HepG2 (cell line): ENCODE data around the gene TSPAN31. TPM values are rescaled to one million over a fixed set of nuclear protein-coding genes. Genes with fewer than 3 reads are reported as not detected.

Experiments used
- ATAC-seq: fragments of 200-7000 bp; cut with Tn5 transposase; 3 replicates; pipeline ENCODE4 v1.9.1; 2020; ENCODE audit warnings: mild to moderate bottlenecking, moderate library complexity
- BruUV-seq: library from RNA; stranded (reverse); fragments of 400-500 nt; replicated peaks from 2 replicates; lab custom pipeline; 2021; lab: Mats Ljungman, UMichigan
- CTCF ChIA-PET: fragments of 300-600 bp; formaldehyde crosslinking; extraction: SDS; loops from one replicate; lab custom pipeline; 2021; ENCODE audit warnings: low total read pairs, inconsistent platforms, low intra/inter-chr PET ratio; lab: Yijun Ruan, JAX
- POLR2A ChIA-PET: fragments of 350-600 bp; sonication (Branson Sonifier 250); formaldehyde crosslinking; loops from one replicate; lab custom pipeline; 2020; ENCODE audit warnings: antibody characterized with exemption, inconsistent platforms; lab: Yijun Ruan, JAX
- DNase-seq: peaks from one replicate; pipeline ENCODE4 v3.0.0-alpha.2; 2015; ENCODE audit warnings: low spot score
- FAIRE-seq: peaks from 3 replicates; lab custom pipeline; 2011; peaks lifted over from hg19 to GRCh38; lab: Jason Lieb, UNC
- H2AFZ ChIP-seq: one replicate; pipeline ENCODE4 v1.6.1; 2011; ENCODE audit warnings: low read length, inconsistent platforms
- H3K27ac ChIP-seq: fragments of 300-600 bp; 3 replicates; pipeline ENCODE4 v1.8.0; 2011; ENCODE audit warnings: mixed run types, mild to moderate bottlenecking, mixed read lengths, low read length, inconsistent platforms; ENCODE audit not compliant: insufficient read depth; ENCODE audit errors: extremely low read length
- H3K27me3 ChIP-seq, 2 experiments: fragments of 200-600 bp in 1 of 2; 2 replicates in 1 of 2; 3 replicates in 1 of 2; pipeline versions ENCODE4 v1.6.0 to v1.8.0; 2011; ENCODE audit warnings: low read length in 2 of 2, mild to moderate bottlenecking in 2 of 2, moderate library complexity in 2 of 2, inconsistent platforms in 1 of 2; ENCODE audit not compliant: insufficient read depth in 2 of 2, control insufficient read depth in 1 of 2
- H3K36me3 ChIP-seq, 2 experiments: fragments of 200-600 bp in 1 of 2; replicated peaks in 1 of 2; 2 replicates in 1 of 2; 3 replicates in 1 of 2; pipeline versions ENCODE4 v1.5.1 to v1.8.0; 2011; ENCODE audit warnings: low read length in 2 of 2, inconsistent platforms in 1 of 2; ENCODE audit not compliant: insufficient read depth in 2 of 2, control insufficient read depth in 1 of 2
- H3K4me1 ChIP-seq: 2 replicates; pipeline ENCODE4 v1.5.1; 2012; ENCODE audit warnings: low read length, inconsistent platforms; ENCODE audit not compliant: insufficient read depth
- H3K4me2 ChIP-seq: 2 replicates; pipeline ENCODE4 v1.6.0; 2011; ENCODE audit warnings: low read depth, low read length, inconsistent platforms
- H3K4me3 ChIP-seq, 3 experiments: fragments of 200-600 bp in 1 of 3; sonication (generic), shearing (Covaris generic) in 1 of 3; replicated peaks in 1 of 3; 2 replicates each; pipeline ENCODE4 v1.5.1; 2011 to 2016; ENCODE audit warnings: low read length in 3 of 3, inconsistent platforms in 2 of 3, low read depth in 2 of 3, mild to moderate bottlenecking in 2 of 3, control low read depth in 1 of 3, mixed read lengths in 1 of 3; ENCODE audit not compliant: insufficient read depth in 1 of 3
- H3K79me2 ChIP-seq: one replicate; pipeline ENCODE4 v1.6.1; 2011; ENCODE audit warnings: low read length, inconsistent platforms; ENCODE audit not compliant: insufficient read depth
- H3K9ac ChIP-seq: 2 replicates; pipeline ENCODE4 v1.6.0; 2011; ENCODE audit warnings: mild to moderate bottlenecking, low read depth, low read length, inconsistent platforms; ENCODE audit not compliant: insufficient read depth
- H3K9me3 ChIP-seq: 2 replicates; pipeline ENCODE4 v1.5.1; 2012; ENCODE audit warnings: mild to moderate bottlenecking, low read length
- H4K20me1 ChIP-seq: 2 replicates; pipeline ENCODE4 v1.6.0; 2011; ENCODE audit warnings: inconsistent platforms, mild to moderate bottlenecking, low read length, moderate library complexity; ENCODE audit not compliant: insufficient read depth
- AKAP8 ChIP-seq: sonication (generic); formaldehyde crosslinking; IDR thresholded peaks from 2 replicates; pipeline ENCODE4 v1.5.1; 2020; ENCODE audit warnings: mild to moderate bottlenecking, missing genetic modification reagents
- GATA4 ChIP-seq: sonication (generic); IDR thresholded peaks from 2 replicates; pipeline ENCODE4 v1.6.1; 2016; ENCODE audit warnings: antibody characterized with exemption, low read depth, borderline replicate concordance
- MED1 ChIP-seq: sonication (generic); formaldehyde crosslinking; IDR thresholded peaks from 2 replicates; pipeline ENCODE4 v1.4.0; 2020; ENCODE audit warnings: missing genetic modification reagents
- NRL ChIP-seq: sonication (generic); formaldehyde crosslinking; IDR thresholded peaks from 2 replicates; pipeline ENCODE4 v1.5.0; 2020; ENCODE audit warnings: missing genetic modification reagents, mild to moderate bottlenecking, moderate library complexity, borderline replicate concordance
- PCBP1 ChIP-seq: fragments of 200-400 bp; formaldehyde crosslinking; IDR thresholded peaks from 2 replicates; pipeline ENCODE4 v1.6.1; 2017; ENCODE audit warnings: mild to moderate bottlenecking, low read depth, low read length, borderline replicate concordance
- POLR2A ChIP-seq, 2 experiments: IDR thresholded peaks; 2 replicates each; pipeline ENCODE4 v1.6.1; 2011; ENCODE audit warnings: low read depth in 2 of 2, low read length in 2 of 2, mild to moderate bottlenecking in 1 of 2, moderate library complexity in 1 of 2; ENCODE audit not compliant: insufficient read depth in 1 of 2
- REPIN1 ChIP-seq: sonication (generic); formaldehyde crosslinking; IDR thresholded peaks from 2 replicates; pipeline ENCODE4 v1.8.0; 2022; ENCODE audit warnings: missing genetic modification reagents, low read depth, mild to moderate bottlenecking, borderline replicate concordance
- SALL1 ChIP-seq: sonication (generic); formaldehyde crosslinking; IDR thresholded peaks from 2 replicates; pipeline ENCODE4 v1.8.0; 2022; ENCODE audit warnings: mild to moderate bottlenecking, missing genetic modification reagents
- SAP130 ChIP-seq: IDR thresholded peaks from 2 replicates; pipeline ENCODE4 v1.6.1; 2016; ENCODE audit warnings: low read depth
- SCMH1 ChIP-seq: sonication (generic); formaldehyde crosslinking; IDR thresholded peaks from 2 replicates; pipeline ENCODE4 v1.9.0; 2021; ENCODE audit warnings: missing genetic modification reagents, mild to moderate bottlenecking, borderline replicate concordance
- SMYD3 ChIP-seq: sonication (generic); formaldehyde crosslinking; IDR thresholded peaks from 2 replicates; pipeline ENCODE4 v1.8.1; 2023; ENCODE audit warnings: mild to moderate bottlenecking, missing genetic modification reagents
- YY1 ChIP-seq: IDR thresholded peaks from 2 replicates; pipeline ENCODE4 v1.6.1; 2011; ENCODE audit warnings: low read length, low read depth, moderate library complexity, mild to moderate bottlenecking; ENCODE audit not compliant: insufficient read depth, insufficient replicate concordance
- ZBTB2 ChIP-seq: sonication (generic); formaldehyde crosslinking; IDR thresholded peaks from 2 replicates; pipeline ENCODE4 v1.8.0; 2022; ENCODE audit warnings: low read depth, missing genetic modification reagents
- ZBTB7B ChIP-seq: sonication (generic); formaldehyde crosslinking; IDR thresholded peaks from 2 replicates; pipeline ENCODE4 v1.4.0; 2020; ENCODE audit warnings: missing genetic modification reagents
- ZFP36L2 ChIP-seq: sonication (generic); formaldehyde crosslinking; IDR thresholded peaks from 2 replicates; pipeline ENCODE4 v1.4.0; 2020; ENCODE audit warnings: missing genetic modification reagents
- ZNF607 ChIP-seq: sonication (generic); formaldehyde crosslinking; IDR thresholded peaks from 2 replicates; pipeline ENCODE4 v1.5.1; 2020; ENCODE audit warnings: missing genetic modification reagents, mild to moderate bottlenecking, borderline replicate concordance
- ZNF687 ChIP-seq: sonication (generic); formaldehyde crosslinking; IDR thresholded peaks from 2 replicates; pipeline ENCODE4 v1.5.1; 2020; ENCODE audit warnings: mild to moderate bottlenecking, missing genetic modification reagents, moderate library complexity
- ZNF788 ChIP-seq: sonication (generic); formaldehyde crosslinking; IDR thresholded peaks from 2 replicates; pipeline ENCODE4 v1.5.0; 2020; ENCODE audit warnings: mild to moderate bottlenecking, missing genetic modification reagents, borderline replicate concordance
- ZSCAN25 ChIP-seq: sonication (generic); formaldehyde crosslinking; IDR thresholded peaks from 2 replicates; pipeline ENCODE4 v1.8.0; 2022; ENCODE audit warnings: mild to moderate bottlenecking, missing genetic modification reagents
- WGBS: methylation state at CpG from one replicate; pipeline ENCODE4 v1.1.6; 2017; ENCODE audit warnings: low lambda C conversion rate; 5-methylcytosine and 5-hydroxymethylcytosine counted together
- in situ Hi-C: cut with HindIII; loops from 2 replicates; pipeline ENCODE4 v1.10.0; 2017; ENCODE audit warnings: low pct_unique_long_range_greater_than_20kb; ENCODE audit not compliant: extremely low pct_ligation_motif_present
- intact Hi-C: fragments of 100-400 bp; cut with micrococcal nuclease; formaldehyde crosslinking; loops from one replicate; pipeline ENCODE4 v1.10.0; 2022; ENCODE audit not compliant: unreplicated experiment
- polyA plus RNA-seq, 8 experiments: library from polyadenylated mRNA; depleted of rRNA in 3 of 8; stranded (reverse) in 7 of 8; unstranded in 1 of 8; fragments of >200 nt; fragmentation: Illumina TruSeq in 4 of 8; extraction: Trizol in 4 of 8; gene quantifications; 2 replicates each; pipeline versions ENCODE4 v1.2.1 to v1.2.3, GENCODE V29; 2011 to 2016; ENCODE audit warnings: low read depth in 4 of 8, missing spikeins in 1 of 8, mixed read lengths in 1 of 8; ENCODE audit not compliant: insufficient read depth in 1 of 8
- total RNA-seq, 5 experiments: library from RNA; depleted of rRNA; stranded (reverse); fragments of >200 nt; fragmentation: Illumina TruSeq; extraction: Trizol; gene quantifications; 2 replicates each; pipeline ENCODE4 v1.2.3, GENCODE V29; 2016; ENCODE audit warnings: low read depth in 1 of 5

The TSPAN31 gene
- total and polyA plus RNA-seq, 2 of the 13 experiments (the other 11 are each of a cell fraction or from before 2014, with no cell fraction given): 10.4 to 24.6 TPM

- H2AFZ ChIP-seq: no peak within 1 kb of the TSS
- in situ Hi-C loops: no loop called here
- TF ChIP-seq SCMH1 (CRISPR knock-in tag): no peak
- TF ChIP-seq ZNF687 (CRISPR knock-in tag): peak; percentile 38; the same call in 1 of the 2 replicates
- no peak for TF ChIP-seq ZFP36L2 (CRISPR knock-in tag)
- no peak for TF ChIP-seq GATA4
- peak; percentile 94 for TF ChIP-seq AKAP8 (CRISPR knock-in tag)
- TF ChIP-seq SALL1 (CRISPR knock-in tag): peak; percentile 51; the same call in 1 of the 2 replicates
- 0 out of 2 replicates have a peak, but pooled peaks have one; percentile 34 for TF ChIP-seq ZBTB2 (CRISPR knock-in tag)
- TF ChIP-seq MED1: 0 out of 2 replicates have a peak, but pooled peaks have one; percentile 22
- 0 out of 2 replicates have a peak, but pooled peaks have one; percentile 74 for TF ChIP-seq PCBP1
- TF ChIP-seq SMYD3 (CRISPR knock-in tag): no peak
- peak; percentile 14; the same call in 1 of the 2 replicates for TF ChIP-seq ZNF788 (CRISPR knock-in tag)
- TF ChIP-seq NRL: no peak
- peak; percentile 68 for TF ChIP-seq YY1
- peak; percentile 68 for TF ChIP-seq SAP130 (CRISPR knock-in tag)
- TF ChIP-seq ZSCAN25 (CRISPR knock-in tag): peak; percentile 93; the same call in 1 of the 2 replicates
- TF ChIP-seq POLR2A (IDR thresholded peaks at IDR 0.05; ENCODE audit: insufficient read depth in 1 of 2, low read depth in 2 of 2, low read length in 2 of 2): peak in 1 of 2 experiments; percentile 49; a peak in 1 of 4 replicates
- no peak for TF ChIP-seq ZNF607 (CRISPR knock-in tag)
- TF ChIP-seq REPIN1 (CRISPR knock-in tag): 0 out of 2 replicates have a peak, but pooled peaks have one; percentile 38
- no peak for TF ChIP-seq ZBTB7B
These were observed 9.8 kb downstream of the TSPAN31 start, which contains the start of gene MARCHF9 for GRCh38 chr12:57754411-57755193. TSS of gene MARCHF9 (plus strand) at chr12:57755103. CDS start at chr12:57755529, 426 bp downstream.

More at GRCh38 chr12:57754411-57755193, 9.8 kb downstream of the TSPAN31 start, which contains the start of gene MARCHF9:
- H3K4me1 ChIP-seq: peaks cover 43% of the 10 kb centered on the region
- H3K27me3 ChIP-seq: no peaks in the 10 kb centered on the region; a peak in 1 of 5 replicates
- ChIA-PET CTCF (no interaction called here), POLR2A (interaction anchor here (1.1 to 3.0 kb wide), 3 partner anchors 10 to 18 kb away, joined by 4 to 14 read pairs (median 6); partner anchors contain the start of genes EEF1AKMT3, METTL1 and TSPAN31)
- peak within 1 kb of the TSS; percentile 96 for H3K4me2 ChIP-seq
- peak within 1 kb of the TSS; percentile 71 for H3K9ac ChIP-seq
- H3K9me3 ChIP-seq: no peaks in the 10 kb centered on the region
- H4K20me1 ChIP-seq: 0 out of 2 replicates have a peak, but pooled peaks cover 5% of the 10 kb centered on the region
- H3K36me3 ChIP-seq: peaks cover 6 to 9% of the 10 kb centered on the region in 2 experiments; a peak in 3 of 5 replicates
- DNase-seq (no peak), ATAC-seq (0 out of 3 replicates have a peak, but pooled peaks have one; percentile 1), FAIRE-seq (no peak)
- intact Hi-C loops: no loop called here
- peak within 1 kb of the TSS; percentile 67 for H3K27ac ChIP-seq
- H3K79me2 ChIP-seq: peaks cover 24% of the 10 kb centered on the region
- peak within 1 kb of the TSS; percentile 81 to 82 (median 81) for H3K4me3 ChIP-seq
- no TSS peak for BruUV-seq
- WGBS: 2% methylated on average over 41 of the region's 41 CpGs
